Stomach (tissue), 9 donors: Measurements from ENCODE around the gene STAG3. TPM values are rescaled to one million over a fixed set of nuclear protein-coding genes. Genes with fewer than 3 reads are reported as not detected.
A peak's percentile ranks its signal among the peaks of the same experiment; 100 is the strongest.

Source experiments
- DNase-seq, 2 donors: peaks; one replicate each; pipeline versions ENCODE4 v3.0.0 to v3.0.0-alpha.2; 2013 to 2019
- H3K27ac ChIP-seq, 5 donors: fragments of 200-600 bp in 4 of 5; sonication (generic) in 4 of 5; one replicate each; pipeline ENCODE4 v1.5.1; 2013 to 2019; ENCODE audit warnings: mild to moderate bottlenecking in 1 of 5, moderate library complexity in 1 of 5
- H3K27me3 ChIP-seq, 3 donors: fragments of 200-600 bp; sonication (generic); one replicate each; pipeline ENCODE4 v1.5.1; 2017 to 2019; ENCODE audit warnings: mixed run types in 1 of 3
- H3K36me3 ChIP-seq, 4 donors: fragments of 200-600 bp; sonication (generic); 1 replicate in 3 of 4; 2 replicates in 1 of 4; pipeline ENCODE4 v1.5.1; 2016 to 2019
- H3K4me1 ChIP-seq, 4 donors: fragments of 200-600 bp; sonication (generic); one replicate each; pipeline ENCODE4 v1.5.1; 2016 to 2019
- H3K4me3 ChIP-seq, 4 donors: fragments of 200-600 bp; sonication (generic) in 3 of 4; one replicate each; pipeline ENCODE4 v1.5.1; 2016 to 2019; ENCODE audit warnings: mild to moderate bottlenecking in 1 of 4
- H3K9me3 ChIP-seq, 4 donors: fragments of 200-600 bp; sonication (generic); one replicate each; pipeline ENCODE4 v1.5.1; 2016 to 2019
- CTCF ChIP-seq, 7 experiments: fragments of 450-650 bp in 4 of 7; fragments of 200-600 bp in 3 of 7; sonication (generic) in 3 of 7; IDR thresholded peaks; one replicate each; pipeline ENCODE4 v1.5.1; 2016 to 2019; ENCODE audit warnings: antibody characterized with exemption in 7 of 7, control low read depth in 2 of 7, mild to moderate bottlenecking in 1 of 7
- EP300 ChIP-seq: sonication (generic); formaldehyde crosslinking; IDR thresholded peaks from one replicate; pipeline ENCODE4 v1.6.1; 2017; ENCODE audit warnings: antibody characterized with exemption
- POLR2A ChIP-seq, 4 donors: fragments of 450-650 bp; IDR thresholded peaks; one replicate each; pipeline ENCODE4 v1.6.1; 2016; ENCODE audit warnings: antibody characterized with exemption in 4 of 4, control low read depth in 2 of 4, mild to moderate bottlenecking in 1 of 4, moderate library complexity in 1 of 4
- POLR2AphosphoS5 ChIP-seq, 3 donors: sonication (generic); formaldehyde crosslinking; IDR thresholded peaks; one replicate each; pipeline ENCODE4 v1.6.1; 2016; ENCODE audit warnings: antibody characterized with exemption in 3 of 3
- WGBS, 5 donors: extraction: QIAGEN DNeasy Blood & Tissue Kit in 3 of 5; methylation state at CpG; one replicate each; pipeline versions ENCODE4 v1.1.5 to v1.1.7; 2013 to 2018; 5-methylcytosine and 5-hydroxymethylcytosine counted together
- intact Hi-C: fragments of 100-400 bp; cut with DNase I; formaldehyde crosslinking; loops from one replicate; pipeline ENCODE4 v1.15.1; 2023; ENCODE audit warnings: low total_unique reads
- polyA plus RNA-seq, 3 donors: library from polyadenylated mRNA; stranded (reverse); fragments of 200-250 nt; gene quantifications; one replicate each; pipeline ENCODE4 v1.2.3, GENCODE V29; 2013
- total RNA-seq, 5 donors: library from RNA; depleted of rRNA; stranded (reverse); fragments of >200 nt; gene quantifications; one replicate each; pipeline versions ENCODE4 v1.1.0 to v1.2.3, GENCODE V29; 2014 to 2016
- donor health status: healthy with polysubstance abuse.
- donor health status: Bipolar disorder and iron deficiency.
- donor health status: healthy.

STAG3 gene
- total and polyA plus RNA-seq, 8 donors = 0.50 to 8.8 (median 1.2) TPM; not detected in 4

GRCh38 chr7:100170101-100170897 lies 7.4 kb upstream of the STAG3 start:
- TF ChIP-seq CTCF (IDR thresholded peaks at IDR 0.05) (no peak), POLR2A (IDR thresholded peaks at IDR 0.05) (no peak), POLR2AphosphoS5 (IDR thresholded peaks at IDR 0.05) (no peak), EP300 (no peak)
- Histone ChIP-seq H3K4me1 (peaks cover 26 to 45% (median 33%) of the 10 kb centered on the region in 4 donors), H3K9me3 (no peaks in the 10 kb centered on the region), H3K36me3 (no peaks in the 10 kb centered on the region), H3K27ac (no peak overlapping the region), H3K27me3 (peaks cover 9 to 76% (median 19%) of the 10 kb centered on the region in 3 donors), H3K4me3 (no peak overlapping the region)
- 79 to 90% (median 87%) methylated on average over 11 of the region's 11 CpGs for WGBS, 5 donors
- intact Hi-C loops = no loop called here
- no peak for DNase-seq

- TF ChIP-seq EP300 = no peak
- TF ChIP-seq CTCF (IDR thresholded peaks at IDR 0.05) = no peak
- no peak for TF ChIP-seq POLR2A (IDR thresholded peaks at IDR 0.05)
- TF ChIP-seq POLR2AphosphoS5 (IDR thresholded peaks at IDR 0.05) = no peak
- peak overlapping the region; percentile 45 to 56 (median 48) for H3K4me3 ChIP-seq
- no peak overlapping the region for H3K27ac ChIP-seq
- no peaks in the 10 kb centered on the region for H3K36me3 ChIP-seq
- intact Hi-C loops = no loop called here
- H3K27me3 ChIP-seq = peaks cover 9 to 69% (median 19%) of the 10 kb centered on the region in 3 donors
- peaks cover 26 to 45% (median 33%) of the 10 kb centered on the region in 4 donors for H3K4me1 ChIP-seq
- WGBS, 5 donors = 2 to 15% (median 5%) methylated on average over 20 to 61 of the region's 61 CpGs
- peak in 1 of 2 donors; percentile 74 for DNase-seq
- no peaks in the 10 kb centered on the region for H3K9me3 ChIP-seq
These were observed 6.5 kb upstream of the STAG3 start for GRCh38 chr7:100171087-100171681.

- TF ChIP-seq EP300 (no peak), POLR2AphosphoS5 (IDR thresholded peaks at IDR 0.05) (no peak), POLR2A (IDR thresholded peaks at IDR 0.05) (no peak), CTCF (IDR thresholded peaks at IDR 0.05) (no peak)
- no peak overlapping the region for H3K27ac ChIP-seq
These were observed 5.9 kb upstream of the STAG3 start for GRCh38 chr7:100171840-100172239.

GRCh38 chr7:100173806-100174495 lies 3.8 kb upstream of the STAG3 start:
- intact Hi-C loops = no loop called here
- WGBS, 5 donors = 75 to 90% (median 85%) methylated on average over 11 of the region's 11 CpGs
- no peak overlapping the region for H3K4me3 ChIP-seq

More at GRCh38 chr7:100171840-100172239, 5.9 kb upstream of the STAG3 start:
- intact Hi-C loops = no loop called here
- DNase-seq = no peak
- Histone ChIP-seq H3K4me3 (peak overlapping the region; percentile 45 to 56 (median 48)), H3K27me3 (peaks cover 9 to 62% (median 19%) of the 10 kb centered on the region in 3 donors), H3K36me3 (no peaks in the 10 kb centered on the region), H3K9me3 (no peaks in the 10 kb centered on the region), H3K4me1 (peaks cover 28 to 46% (median 33%) of the 10 kb centered on the region in 4 donors)
- WGBS, 5 donors = 19 to 65% (median 28%) methylated on average over 8 to 22 of the region's 22 CpGs

More at GRCh38 chr7:100173806-100174495, 3.8 kb upstream of the STAG3 start:
- H3K9me3 ChIP-seq = no peaks in the 10 kb centered on the region
- TF ChIP-seq POLR2A (IDR thresholded peaks at IDR 0.05) (no peak), EP300 (no peak)
- H3K36me3 ChIP-seq = no peaks in the 10 kb centered on the region
- peaks cover 25 to 37% (median 28%) of the 10 kb centered on the region in 4 donors for H3K4me1 ChIP-seq
- peaks cover 9 to 43% (median 19%) of the 10 kb centered on the region in 3 donors for H3K27me3 ChIP-seq
- no peak overlapping the region for H3K27ac ChIP-seq
- no peak for DNase-seq
